ENCODE measurements around the gene PARM1. TPM values are rescaled to one million over a fixed set of nuclear protein-coding genes. Genes with fewer than 3 reads are reported as not detected.

The PARM1 gene, protein sequence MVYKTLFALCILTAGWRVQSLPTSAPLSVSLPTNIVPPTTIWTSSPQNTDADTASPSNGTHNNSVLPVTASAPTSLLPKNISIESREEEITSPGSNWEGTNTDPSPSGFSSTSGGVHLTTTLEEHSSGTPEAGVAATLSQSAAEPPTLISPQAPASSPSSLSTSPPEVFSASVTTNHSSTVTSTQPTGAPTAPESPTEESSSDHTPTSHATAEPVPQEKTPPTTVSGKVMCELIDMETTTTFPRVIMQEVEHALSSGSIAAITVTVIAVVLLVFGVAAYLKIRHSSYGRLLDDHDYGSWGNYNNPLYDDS
- total RNA-seq = 0.40 TPM

DNA sequence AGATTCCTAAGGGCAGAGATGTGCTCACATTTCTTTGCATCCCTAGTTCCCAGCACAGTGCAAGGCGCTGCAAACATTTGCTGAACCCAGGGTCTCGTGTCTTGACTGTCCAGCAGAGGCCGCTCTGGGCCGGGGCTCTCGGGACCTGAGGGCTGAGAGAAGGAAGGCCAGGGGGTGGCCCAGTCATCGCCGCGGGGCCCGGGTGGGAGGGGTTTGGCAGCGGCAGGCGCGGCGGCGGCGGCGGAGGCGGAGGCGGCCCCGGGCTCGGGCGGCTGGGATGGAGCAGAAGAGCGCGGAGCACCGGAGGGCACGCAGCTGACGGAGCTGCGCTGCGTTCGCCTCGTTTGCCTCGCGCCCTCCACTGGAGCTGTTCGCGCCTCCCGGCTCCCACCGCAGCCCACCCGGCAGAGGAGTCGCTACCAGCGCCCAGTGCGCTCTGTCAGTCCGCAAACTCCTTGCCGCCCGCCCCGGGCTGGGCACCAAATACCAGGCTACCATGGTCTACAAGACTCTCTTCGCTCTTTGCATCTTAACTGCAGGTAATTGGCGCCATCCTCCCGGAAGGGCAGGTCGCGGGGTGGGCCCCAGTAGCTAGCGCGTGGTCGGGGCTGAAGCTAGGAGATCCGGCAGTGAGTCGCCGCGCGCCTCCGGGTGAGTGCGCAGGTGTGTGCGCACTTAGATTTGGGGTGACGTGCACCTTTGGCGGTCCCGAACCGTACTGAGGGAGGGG lies at the start of gene PARM1:
TSS of gene PARM1 (plus strand) at position 285 of the 730 bp plus-strand sequence. CDS start at position 497, 212 bp downstream.
- ATAC-seq = peak; percentile 94
- DNase-seq (ENCODE audit: low spot score) = peak; percentile 71

GRCh38 chr4:74884266-74884665 lies 48.6 kb upstream of the PARM1 start:
- ATAC-seq = no peak
- no peak for DNase-seq (ENCODE audit: low spot score)

GRCh38 chr4:74886484-74886883 lies 46.4 kb upstream of the PARM1 start:
- DNase-seq (ENCODE audit: low spot score) (no peak), ATAC-seq (no peak)

DNA sequence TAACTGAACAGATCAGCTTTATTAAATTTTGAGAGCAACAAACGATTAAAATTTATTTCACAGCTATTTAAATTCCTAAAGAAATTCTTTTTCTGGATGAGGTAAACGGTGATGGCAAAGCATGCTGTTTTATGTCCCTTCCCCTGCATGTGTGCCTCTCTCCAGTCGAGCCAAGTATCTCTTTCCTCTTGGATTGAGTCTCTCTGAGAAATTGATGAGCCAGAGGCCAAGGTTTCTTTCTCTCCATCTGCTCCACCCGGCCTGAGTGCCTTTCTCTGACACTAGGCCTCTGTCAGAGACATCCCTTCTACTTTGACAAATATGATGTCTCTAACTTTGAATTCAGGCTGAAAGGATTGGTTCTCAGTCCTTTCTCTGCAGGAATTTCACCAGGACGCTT lies 42.6 kb upstream of the PARM1 start:
- no peak for DNase-seq (ENCODE audit: low spot score)
- no peak for ATAC-seq

- ATAC-seq = no peak
Observed at GRCh38 chr4:74891037-74891436, 41.9 kb upstream of the PARM1 start.

GRCh38 chr4:74893171-74893570 lies 39.7 kb upstream of the PARM1 start:
- ATAC-seq (no peak), DNase-seq (ENCODE audit: low spot score) (no peak)

More at GRCh38 chr4:74891037-74891436, 41.9 kb upstream of the PARM1 start:
- no peak for DNase-seq (ENCODE audit: low spot score)

DNA sequence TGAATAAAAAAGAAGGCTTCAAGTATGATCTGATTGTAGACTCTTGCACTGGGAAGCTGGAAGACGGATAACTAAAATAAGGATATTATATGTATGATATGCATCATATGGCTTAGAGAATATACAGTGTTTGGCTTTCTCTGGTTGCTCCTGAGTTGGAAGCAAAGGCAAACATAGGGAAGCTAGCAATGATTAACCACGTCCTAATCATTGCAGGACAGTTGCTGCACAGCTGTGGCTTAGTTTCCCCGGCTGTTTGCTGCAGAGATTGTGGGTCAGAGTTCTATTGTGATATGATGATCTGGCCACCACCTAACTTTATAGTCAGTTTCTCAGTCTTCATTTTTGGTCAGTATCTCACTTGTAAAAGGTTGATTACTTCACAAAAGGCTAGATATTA lies 36.3 kb upstream of the PARM1 start:
- ATAC-seq (peak; percentile 24), DNase-seq (ENCODE audit: low spot score) (no peak)

- no peak for DNase-seq (ENCODE audit: low spot score)
- ATAC-seq = no peak
Observed at GRCh38 chr4:74897386-74897785, 35.5 kb upstream of the PARM1 start.

GRCh38 chr4:74900862-74901261 lies 32.1 kb upstream of the PARM1 start:
- DNase-seq (ENCODE audit: low spot score) (no peak), ATAC-seq (no peak)

- no peak for DNase-seq (ENCODE audit: low spot score)
- ATAC-seq = no peak
Observed at GRCh38 chr4:74904509-74905065, 28.3 kb upstream of the PARM1 start.

- no peak for ATAC-seq
Observed at GRCh38 chr4:74906771-74907170, 26.1 kb upstream of the PARM1 start.

DNA sequence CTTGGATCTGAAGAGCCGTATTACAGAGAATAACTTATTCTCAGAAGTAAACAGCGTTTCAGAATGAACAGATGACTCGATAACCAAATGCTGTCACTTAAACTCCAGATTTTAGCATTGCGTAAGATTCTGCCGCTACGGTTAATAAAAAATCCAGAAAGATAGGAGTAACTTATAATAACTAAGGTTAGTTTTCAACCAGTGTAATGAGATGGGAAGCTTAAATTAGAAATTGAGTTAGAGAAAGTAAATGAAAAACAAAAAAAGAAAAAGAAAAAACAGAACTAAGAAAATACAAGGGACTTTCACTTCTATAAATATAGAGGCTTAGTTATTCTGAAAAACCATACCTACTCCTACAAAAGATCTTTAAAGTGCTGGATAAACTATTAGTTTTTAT lies 13.1 kb upstream of the PARM1 start:
- no peak for DNase-seq (ENCODE audit: low spot score)
- ATAC-seq = no peak

More at GRCh38 chr4:74906771-74907170, 26.1 kb upstream of the PARM1 start:
- DNase-seq (ENCODE audit: low spot score) = no peak

- no peak for ATAC-seq
- no peak for DNase-seq (ENCODE audit: low spot score)
Observed at GRCh38 chr4:74920704-74921103, 12.2 kb upstream of the PARM1 start.

DNA sequence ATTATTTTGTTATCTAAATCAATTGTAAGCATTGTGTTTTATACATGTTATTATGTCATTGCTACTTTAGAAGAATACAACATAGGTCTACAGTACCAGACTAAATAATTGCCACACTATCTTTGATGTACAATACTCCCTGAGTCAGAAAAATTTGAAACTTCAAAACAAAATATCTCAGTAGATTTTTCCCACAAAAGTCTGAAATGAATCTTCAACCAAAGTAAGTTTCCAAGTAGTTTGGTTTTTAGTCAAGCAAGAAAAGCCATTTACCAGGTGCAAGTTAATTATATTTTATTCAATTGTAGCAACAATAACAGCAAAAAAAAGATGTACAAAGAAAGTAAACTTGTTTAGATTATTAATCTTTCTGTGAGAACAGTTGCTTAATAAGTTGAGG lies 11.4 kb upstream of the PARM1 start:
- no peak for DNase-seq (ENCODE audit: low spot score)
- no peak for ATAC-seq

DNA sequence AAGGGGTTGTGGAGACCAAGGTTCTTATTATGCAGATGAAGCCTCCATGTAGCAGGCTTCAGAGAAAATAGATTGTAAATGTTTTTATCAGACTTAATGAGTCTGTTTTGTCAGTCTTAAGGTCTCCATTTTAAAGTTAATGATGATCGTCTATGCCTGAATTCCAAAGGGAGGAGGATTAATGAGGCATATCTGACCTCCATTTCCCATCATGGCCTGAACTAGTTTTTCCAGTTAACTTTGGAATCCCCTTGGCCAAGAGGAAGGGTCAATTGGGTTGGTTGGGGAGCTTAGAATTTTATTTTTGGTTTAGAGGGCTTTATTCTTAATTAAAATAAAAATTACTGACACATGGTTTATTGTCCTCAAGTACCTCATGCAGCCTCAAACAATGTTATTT lies 6.9 kb upstream of the PARM1 start:
- DNase-seq (ENCODE audit: low spot score) (no peak), ATAC-seq (no peak)

GRCh38 chr4:74930162-74930561 lies 2.8 kb upstream of the PARM1 start:
- DNase-seq (ENCODE audit: low spot score) = no peak

GRCh38 chr4:74931376-74931775 lies 1.5 kb upstream of the PARM1 start:
- DNase-seq (ENCODE audit: low spot score) (no peak), ATAC-seq (no peak)

More at GRCh38 chr4:74930162-74930561, 2.8 kb upstream of the PARM1 start:
- no peak for ATAC-seq

GRCh38 chr4:74932010-74932409 lies 906 bp upstream of the PARM1 start:
- no peak for ATAC-seq

GRCh38 chr4:74933562-74934015 lies 673 bp downstream of the PARM1 start:
- ATAC-seq (no peak), DNase-seq (ENCODE audit: low spot score) (no peak)

More at GRCh38 chr4:74932010-74932409, 906 bp upstream of the PARM1 start:
- DNase-seq (ENCODE audit: low spot score) = no peak

DNA sequence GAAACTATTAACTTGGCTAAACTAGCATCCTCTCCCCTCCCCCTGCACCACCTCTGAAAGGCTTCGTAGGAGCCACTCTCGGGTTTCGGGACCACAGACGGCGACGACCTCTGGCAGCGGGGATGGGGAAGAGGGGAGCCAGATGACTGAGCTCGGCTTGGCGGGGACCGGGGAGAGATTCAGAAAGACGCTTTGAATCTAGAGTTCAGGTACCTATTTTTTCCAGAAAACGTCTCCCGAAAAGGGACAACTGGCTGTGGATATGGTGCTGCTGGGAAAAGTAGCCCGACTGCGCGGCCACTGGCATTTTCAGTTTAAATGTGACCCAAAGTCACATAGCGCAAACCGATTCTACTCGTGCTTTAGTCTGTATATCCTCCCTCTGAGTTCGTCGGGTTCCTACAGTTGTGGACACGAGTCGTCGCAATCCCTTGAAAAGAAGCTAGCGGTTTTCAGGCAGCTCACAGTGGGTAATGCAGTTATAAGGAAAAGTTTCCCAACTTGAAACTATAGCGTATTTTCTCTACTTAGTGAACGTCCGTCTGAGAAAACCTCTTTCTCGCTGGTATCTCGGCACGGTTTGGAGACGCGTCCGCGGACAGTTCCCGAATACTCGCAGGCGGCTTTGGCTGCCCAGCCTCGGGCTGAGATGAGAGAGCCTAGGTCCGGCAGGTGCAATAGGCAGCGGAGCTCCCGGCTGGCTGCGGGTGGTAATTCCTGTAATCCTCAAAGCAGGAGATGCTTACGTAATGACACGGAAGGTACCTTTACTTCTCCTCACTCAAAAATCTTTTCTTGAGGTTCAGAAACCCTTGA lies 1.3 kb downstream of the PARM1 start:
- DNase-seq (ENCODE audit: low spot score) (no peak), ATAC-seq (peak; percentile 35)

DNA sequence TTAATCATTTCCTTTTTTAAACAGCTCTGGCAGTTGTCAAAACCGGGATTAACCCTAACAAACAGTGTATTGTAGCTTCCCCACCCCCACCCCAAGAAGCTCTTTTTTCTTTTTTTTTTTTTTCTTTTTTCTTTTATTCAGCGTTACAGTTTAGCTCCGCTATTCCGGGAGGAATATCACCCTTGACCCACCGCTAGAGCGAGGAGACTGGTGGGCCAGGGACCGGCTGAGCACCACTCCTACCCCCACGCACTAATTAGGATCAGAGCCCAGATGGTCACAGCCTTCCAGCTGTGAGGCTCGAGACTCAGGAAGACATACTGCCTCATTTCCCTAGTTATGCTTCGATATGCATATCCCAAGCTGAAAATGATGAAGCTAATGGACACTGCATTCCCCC lies 2.0 kb downstream of the PARM1 start:
- ATAC-seq (no peak), DNase-seq (ENCODE audit: low spot score) (no peak)
